Measurements from ENCODE around the gene ZNF532.

The ZNF532 gene

DNA sequence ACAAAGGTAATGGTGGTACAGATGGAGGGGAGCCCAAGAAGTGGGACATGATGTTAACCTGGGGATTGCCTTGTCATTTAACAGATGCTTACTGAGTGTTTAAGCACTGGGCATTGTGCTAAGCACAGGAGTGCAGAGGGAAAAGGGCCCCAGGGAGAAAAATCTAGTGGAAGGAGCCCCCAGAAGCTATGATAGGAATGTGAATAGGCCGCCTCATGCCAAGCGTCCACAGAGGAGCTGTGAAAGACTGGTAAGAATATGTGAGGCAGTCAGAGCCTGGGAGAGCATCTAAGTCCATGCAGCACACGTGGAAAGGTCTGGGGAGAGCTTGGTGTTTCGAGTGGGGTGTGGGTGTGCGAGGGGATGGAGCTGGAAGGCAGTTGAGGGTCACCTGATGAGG lies 5.5 kb downstream of the ZNF532 start:
- no peak for DNase-seq (ENCODE audit: low read depth in 2 of 2, low spot score in 1 of 2)

DNA sequence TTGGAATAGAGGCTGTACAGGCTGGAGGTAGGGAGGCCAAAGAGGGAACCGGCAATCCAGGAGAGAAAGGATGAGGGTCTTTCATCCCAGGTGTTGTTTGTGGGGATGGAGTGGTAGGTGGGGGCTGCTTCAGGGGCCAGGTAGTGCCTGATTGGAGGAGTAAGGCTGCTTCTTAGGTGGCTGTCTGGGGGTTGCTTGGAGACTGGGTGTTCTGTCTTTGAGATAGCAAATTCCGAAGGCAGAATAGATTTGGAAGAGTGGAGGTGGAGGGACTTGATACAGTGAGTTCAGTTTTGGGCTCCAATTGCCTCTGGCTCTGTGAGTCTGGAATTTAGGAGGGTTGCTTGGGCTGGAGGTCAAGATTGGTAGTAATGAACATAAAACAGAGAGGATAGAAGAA lies 5.9 kb downstream of the ZNF532 start:
- no peak for DNase-seq (ENCODE audit: low read depth in 2 of 2, low spot score in 1 of 2)

- no peak for DNase-seq (ENCODE audit: low read depth in 2 of 2, low spot score in 1 of 2)
These were observed 7.1 kb downstream of the ZNF532 start for GRCh38 chr18:58871514-58872420.

- no peak for DNase-seq (ENCODE audit: low read depth in 2 of 2, low spot score in 1 of 2)
These were observed 14.0 kb downstream of the ZNF532 start for GRCh38 chr18:58878640-58879039.

- DNase-seq (ENCODE audit: low read depth in 2 of 2, low spot score in 1 of 2): no peak
These were observed 16.8 kb downstream of the ZNF532 start for GRCh38 chr18:58881477-58881876.

DNA sequence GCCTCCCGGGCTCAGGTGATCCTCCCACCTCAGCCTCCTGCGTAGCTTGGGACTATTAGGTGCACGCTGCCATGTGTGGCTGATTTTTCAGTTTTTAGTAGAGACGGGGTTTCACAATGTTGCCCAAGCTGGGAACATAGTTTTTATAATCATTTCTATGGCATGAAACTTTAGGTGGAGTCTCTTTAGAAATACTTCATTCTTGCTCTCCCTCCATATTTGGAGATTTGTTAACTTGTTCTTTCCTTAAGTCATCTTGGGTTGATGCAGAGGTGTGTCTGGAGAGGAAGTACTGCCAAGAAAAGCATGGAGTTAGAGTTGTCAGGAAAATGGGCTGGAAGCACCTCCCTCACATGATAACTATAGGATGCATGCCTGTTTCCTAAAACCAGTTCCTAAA lies 17.4 kb downstream of the ZNF532 start:
- DNase-seq (ENCODE audit: low read depth in 2 of 2, low spot score in 1 of 2): no peak

GRCh38 chr18:58882686-58883085 lies 18.0 kb downstream of the ZNF532 start:
- DNase-seq (ENCODE audit: low read depth in 2 of 2, low spot score in 1 of 2): no peak

DNA sequence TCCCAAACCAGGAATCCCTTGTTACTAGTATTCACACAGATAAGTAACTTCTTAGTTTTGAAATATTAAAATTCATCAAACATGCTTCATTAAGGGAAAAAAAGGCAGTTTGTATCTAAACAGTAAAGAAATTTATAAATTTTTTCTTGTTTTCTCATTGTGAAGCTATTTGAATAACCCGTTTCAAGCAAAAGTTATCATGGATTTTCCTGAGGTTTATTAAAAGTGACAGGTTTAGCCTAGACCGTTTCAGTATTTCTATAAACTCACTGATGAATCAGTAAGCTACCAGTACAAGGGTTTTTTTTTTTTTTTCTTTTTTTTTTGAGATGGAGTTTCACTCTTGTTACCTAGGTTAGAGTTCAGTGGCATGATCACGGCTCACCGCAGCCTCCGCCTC lies 20.0 kb downstream of the ZNF532 start:
- DNase-seq (ENCODE audit: low read depth in 2 of 2, low spot score in 1 of 2): no peak

GRCh38 chr18:58886431-58886830 lies 21.8 kb downstream of the ZNF532 start:
- DNase-seq (ENCODE audit: low read depth in 2 of 2, low spot score in 1 of 2): no peak

DNA sequence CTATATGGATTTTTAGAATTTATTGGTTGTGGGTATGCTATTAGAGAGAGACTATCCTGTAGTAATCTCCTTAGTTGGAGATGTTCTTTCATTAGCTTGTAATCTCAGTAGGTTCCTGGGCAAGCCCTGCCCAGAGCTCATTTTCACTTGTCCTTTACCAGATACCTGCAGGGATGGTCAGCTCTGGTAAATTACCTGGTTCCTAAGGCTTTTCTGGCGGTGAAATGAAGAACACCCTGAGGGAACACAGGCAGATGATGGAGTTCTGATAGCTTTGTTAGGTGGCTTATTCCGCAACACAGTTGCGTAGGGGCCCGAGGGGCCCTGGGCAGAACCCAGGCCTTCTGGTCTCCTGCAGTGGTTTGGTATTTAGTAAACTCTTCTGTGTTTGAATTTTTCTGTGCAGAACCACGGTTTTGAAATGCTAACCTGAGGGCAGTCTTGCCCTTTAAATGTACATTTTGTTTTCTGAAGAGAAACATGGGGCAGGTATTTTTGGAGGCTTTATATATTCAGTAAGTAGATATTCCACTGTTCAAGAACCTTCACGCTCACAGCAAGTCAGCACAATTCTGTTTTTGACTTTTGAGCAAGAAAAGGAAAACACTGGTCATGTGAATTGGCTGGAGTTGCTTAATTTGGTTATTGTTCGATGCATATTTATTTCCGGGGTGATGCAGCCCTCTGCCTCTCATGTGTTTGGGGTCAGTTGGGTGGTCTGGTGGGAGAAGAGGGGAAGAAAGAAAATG lies 22.4 kb downstream of the ZNF532 start:
- DNase-seq (ENCODE audit: low read depth in 2 of 2, low spot score in 1 of 2): no peak

DNA sequence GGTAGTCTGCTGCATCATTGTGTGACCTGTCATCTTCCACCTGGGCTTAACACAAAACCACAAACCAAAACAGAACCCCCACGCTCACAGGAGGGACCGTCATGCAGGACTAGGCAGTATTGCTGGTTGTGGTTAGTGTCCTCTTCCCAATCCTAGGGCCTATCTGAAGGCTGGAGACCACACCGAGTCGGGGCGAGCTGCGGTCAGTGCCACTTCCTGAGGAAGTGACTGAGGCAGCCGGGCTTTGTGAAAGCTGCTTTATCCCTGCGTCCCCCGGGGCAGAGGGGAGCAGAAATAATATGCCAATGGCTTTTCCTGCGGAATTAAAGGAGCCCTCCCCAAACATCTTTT lies 22.9 kb downstream of the ZNF532 start:
- no peak for DNase-seq (ENCODE audit: low read depth in 2 of 2, low spot score in 1 of 2)

GRCh38 chr18:58891776-58892175 lies 27.1 kb downstream of the ZNF532 start:
- no peak for DNase-seq (ENCODE audit: low read depth in 2 of 2, low spot score in 1 of 2)

GRCh38 chr18:58892488-58892887 lies 27.8 kb downstream of the ZNF532 start:
- no peak for DNase-seq (ENCODE audit: low read depth in 2 of 2, low spot score in 1 of 2)

- DNase-seq (ENCODE audit: low read depth in 2 of 2, low spot score in 1 of 2): no peak
These were observed 28.9 kb downstream of the ZNF532 start for GRCh38 chr18:58893388-58894099.

- DNase-seq (ENCODE audit: low read depth in 2 of 2, low spot score in 1 of 2): no peak
These were observed 30.3 kb downstream of the ZNF532 start for GRCh38 chr18:58894930-58895329.

GRCh38 chr18:58895385-58895784 lies 30.7 kb downstream of the ZNF532 start:
- DNase-seq (ENCODE audit: low read depth in 2 of 2, low spot score in 1 of 2): no peak

GRCh38 chr18:58896268-58896667 lies 31.6 kb downstream of the ZNF532 start:
- DNase-seq (ENCODE audit: low read depth in 2 of 2, low spot score in 1 of 2): no peak

DNA sequence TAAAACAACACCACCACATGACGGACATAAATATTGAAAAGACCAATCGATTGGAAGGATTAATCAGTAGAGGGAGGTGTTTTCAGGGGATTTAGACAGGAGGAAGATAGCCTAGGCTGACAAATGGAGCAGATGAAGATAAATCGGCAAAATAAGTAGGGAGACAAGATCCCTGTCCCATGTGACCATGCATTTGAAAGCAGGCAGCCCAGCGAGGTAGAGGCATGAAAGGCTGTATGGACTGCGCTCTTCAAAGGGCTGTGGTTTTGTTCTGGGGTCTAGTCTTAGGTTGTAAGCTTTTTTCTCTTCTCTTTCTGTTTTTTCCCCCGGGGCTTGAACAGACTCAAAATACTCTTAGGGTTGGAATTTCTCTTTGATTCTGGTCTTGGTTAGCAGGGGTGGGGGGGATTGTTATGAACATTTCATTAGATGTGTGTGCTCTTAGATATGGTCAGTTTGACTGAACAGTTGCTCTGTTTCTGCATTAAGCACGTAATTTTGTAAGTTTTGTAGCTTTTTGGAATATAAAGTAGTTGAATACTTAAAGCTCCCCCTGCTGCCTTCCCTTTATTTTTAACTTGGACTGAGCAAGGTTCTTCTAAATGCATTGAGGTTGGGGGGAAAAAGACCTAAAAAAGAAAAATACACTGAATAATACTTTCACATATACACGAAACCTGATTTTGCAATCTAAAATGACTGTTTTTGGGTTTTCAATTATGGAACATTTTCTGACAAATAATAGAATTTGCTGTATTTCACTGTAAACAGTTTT lies 32.2 kb downstream of the ZNF532 start:
- DNase-seq (ENCODE audit: low read depth in 2 of 2, low spot score in 1 of 2): no peak

DNA sequence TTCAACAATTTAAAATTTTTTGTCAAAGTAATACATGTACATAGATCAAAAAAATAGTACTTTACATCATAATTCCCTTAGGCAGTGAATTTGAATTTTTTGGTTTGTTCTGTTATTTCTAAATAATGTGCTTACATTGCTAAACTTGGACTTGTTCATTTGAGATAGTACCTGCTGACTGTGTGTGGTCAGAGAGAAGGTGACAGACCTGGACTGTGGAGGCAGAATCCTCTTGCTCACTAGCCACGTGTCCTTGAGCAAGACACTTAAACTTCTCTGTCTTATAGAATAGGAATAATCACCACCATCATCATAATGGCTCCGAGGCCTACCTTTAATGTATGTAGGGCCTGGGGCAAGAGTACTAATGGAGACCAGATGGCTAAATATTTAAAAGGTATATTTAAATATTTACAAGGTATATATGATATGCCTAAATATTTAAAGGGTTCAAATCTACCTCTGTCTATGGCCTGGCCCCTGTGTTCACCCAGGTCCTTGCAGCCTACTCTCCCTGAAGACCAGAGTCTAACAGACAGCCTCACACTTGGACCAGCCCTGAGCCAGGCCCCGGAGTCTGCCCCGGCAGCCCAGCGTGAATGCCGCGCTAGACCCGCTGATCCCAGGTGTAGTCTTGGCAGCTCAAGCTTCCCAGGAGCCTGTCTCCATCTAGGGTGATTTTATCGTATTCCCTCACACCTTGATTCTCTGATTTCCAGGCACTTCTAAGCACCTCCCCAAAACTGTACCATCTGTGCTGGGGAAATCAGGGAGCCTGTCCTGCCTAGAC lies 33.5 kb downstream of the ZNF532 start:
- no peak for DNase-seq (ENCODE audit: low read depth in 2 of 2, low spot score in 1 of 2)

DNA sequence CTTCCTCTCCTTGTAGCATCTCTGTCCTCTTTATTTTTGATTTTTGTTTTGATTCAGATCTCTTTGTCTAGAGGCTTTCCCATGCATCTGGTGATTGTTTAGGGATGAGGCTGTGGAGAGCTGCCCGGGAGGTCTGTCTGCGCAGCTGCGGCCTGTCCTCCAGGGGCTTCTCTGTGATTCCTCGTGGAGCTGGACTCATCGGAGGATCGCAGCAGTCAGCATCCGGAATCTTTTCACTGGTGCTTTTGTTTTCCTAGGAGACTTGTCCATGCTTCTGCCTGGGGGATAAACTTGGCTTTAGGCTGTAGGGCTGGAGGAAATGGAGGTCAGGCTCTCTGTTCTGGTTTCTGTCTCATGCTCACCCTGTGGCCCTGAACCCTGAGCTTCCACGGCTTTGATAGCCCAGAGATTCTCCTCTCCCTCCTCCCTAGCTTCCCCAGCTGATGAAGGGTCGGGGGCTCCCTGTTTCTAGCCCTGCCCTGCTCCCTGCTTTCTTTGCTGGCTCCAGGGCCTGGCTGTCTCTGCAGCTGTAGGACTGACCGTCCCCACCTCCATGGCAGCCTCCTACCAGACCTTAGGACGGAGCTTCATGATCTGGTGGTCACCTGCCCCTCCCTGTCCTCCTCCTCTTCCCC lies 35.5 kb downstream of the ZNF532 start:
- no peak for DNase-seq (ENCODE audit: low read depth in 2 of 2, low spot score in 1 of 2)

Measured in stimulated activated CD8-positive, alpha-beta memory T cell treated with anti-CD3 and anti-CD28 coated beads, Interleukin-4, amount 100 ng/mL, for 4 hours (primary cell).